ENCODE data around the gene OPN4.

GRCh38 chr10:86690231-86690630, 35.9 kb downstream of the OPN4 start:
- TF ChIP-seq CTCF (IDR thresholded peaks at IDR 0.05) (no peak), POLR2A (IDR thresholded peaks at IDR 0.05) (no peak)

Data from lower leg skin (tissue), 3 donors.